Activated T-cell treated with anti-CD3 and anti-CD28 coated beads, Interleukin-2, amount 50 U/mL, for 48 hours (primary cell): Measurements from ENCODE around the gene COL20A1.

Source experiments
- DNase-seq, 2 experiments: peaks; one replicate each; pipeline ENCODE4 v3.0.0-alpha.2; 2020

COL20A1 gene

GRCh38 chr20:63261060-63261794 lies 31.8 kb upstream of the COL20A1 start:
- DNase-seq = no peak

GRCh38 chr20:63261795-63262528 lies 31.0 kb upstream of the COL20A1 start:
- no peak for DNase-seq

GRCh38 chr20:63262836-63263235 lies 30.1 kb upstream of the COL20A1 start:
- DNase-seq = no peak

- no peak for DNase-seq
Measured at GRCh38 chr20:63264000-63264399, 29.0 kb upstream of the COL20A1 start.

GRCh38 chr20:63264519-63264918 lies 28.5 kb upstream of the COL20A1 start:
- DNase-seq = no peak

GRCh38 chr20:63265891-63266515 lies 27.0 kb upstream of the COL20A1 start:
- DNase-seq = no peak

GRCh38 chr20:63267691-63268090 lies 25.3 kb upstream of the COL20A1 start:
- DNase-seq = no peak

GRCh38 chr20:63268256-63268655 lies 24.7 kb upstream of the COL20A1 start:
- no peak for DNase-seq

- DNase-seq = no peak
Measured at GRCh38 chr20:63268671-63269439, 24.1 kb upstream of the COL20A1 start.

GRCh38 chr20:63269724-63270123 lies 23.3 kb upstream of the COL20A1 start:
- no peak for DNase-seq

- DNase-seq = no peak
Measured at GRCh38 chr20:63270606-63271325, 22.2 kb upstream of the COL20A1 start.

- peak; percentile 87 to 92 for DNase-seq
Measured at GRCh38 chr20:63272105-63273058, 20.6 kb upstream of the COL20A1 start, which contains the start of gene ARFGAP1. ARFGAP1 (plus strand) TSS chr20:63272813; CDS start chr20:63275581, 2,768 bp downstream.

- DNase-seq = no peak
Measured at GRCh38 chr20:63273059-63273579, 19.9 kb upstream of the COL20A1 start.

- DNase-seq = no peak
Measured at GRCh38 chr20:63273635-63274380, 19.2 kb upstream of the COL20A1 start.

GRCh38 chr20:63274381-63275228 lies 18.4 kb upstream of the COL20A1 start:
- no peak for DNase-seq

GRCh38 chr20:63275825-63276224 lies 17.2 kb upstream of the COL20A1 start:
- DNase-seq = no peak

GRCh38 chr20:63276956-63277355 lies 16.0 kb upstream of the COL20A1 start:
- no peak for DNase-seq

GRCh38 chr20:63277466-63278272 lies 15.3 kb upstream of the COL20A1 start:
- no peak for DNase-seq
